ENCODE measurements around the gene FKBP2.
"Not testable (repeated sequence)": the region's sequence is repeated elsewhere in the genome, so short reads cannot be mapped to it uniquely, and the experiment has no call there.

Gene FKBP2

GRCh38 chr11:64234647-64235379 lies 6.1 kb upstream of the FKBP2 start:
- DNase-seq (ENCODE audit: low spot score), result no peak

GRCh38 chr11:64235437-64236161 lies 5.3 kb upstream of the FKBP2 start:
- DNase-seq (ENCODE audit: low spot score), result no peak

GRCh38 chr11:64237484-64237951 lies 3.4 kb upstream of the FKBP2 start:
- no peak for DNase-seq (ENCODE audit: low spot score)

- DNase-seq (ENCODE audit: low spot score), result no peak
These were observed 2.8 kb upstream of the FKBP2 start for GRCh38 chr11:64238076-64238475.

- DNase-seq (ENCODE audit: low spot score), result no peak
These were observed 1.9 kb upstream of the FKBP2 start for GRCh38 chr11:64238999-64239398.

- no peak for DNase-seq (ENCODE audit: low spot score)
These were observed 1.0 kb upstream of the FKBP2 start for GRCh38 chr11:64239662-64240434.

- DNase-seq (ENCODE audit: low spot score), result peak; percentile 100
These were observed 271 bp downstream of the FKBP2 start for GRCh38 chr11:64241241-64241490.

GRCh38 chr11:64241491-64242374 lies 838 bp downstream of the FKBP2 start:
- no peak for DNase-seq (ENCODE audit: low spot score)

GRCh38 chr11:64243236-64243854 lies 2.5 kb downstream of the FKBP2 start:
- DNase-seq (ENCODE audit: low spot score), result no peak

- DNase-seq (ENCODE audit: low spot score), result no peak
These were observed 3.2 kb downstream of the FKBP2 start for GRCh38 chr11:64244107-64244506.

- DNase-seq (ENCODE audit: low spot score), result no peak
These were observed 4.1 kb downstream of the FKBP2 start for GRCh38 chr11:64244966-64245365.

- DNase-seq (ENCODE audit: low spot score), result no peak
These were observed 4.5 kb downstream of the FKBP2 start for GRCh38 chr11:64245401-64245796.

- DNase-seq (ENCODE audit: low spot score), result peak; percentile 67
These were observed 5.1 kb downstream of the FKBP2 start for GRCh38 chr11:64245797-64246620.

GRCh38 chr11:64246621-64246870 lies 5.7 kb downstream of the FKBP2 start:
- DNase-seq (ENCODE audit: low spot score), result not testable (repeated sequence)

- DNase-seq (ENCODE audit: low spot score), result peak; percentile 86
These were observed 6.2 kb downstream of the FKBP2 start, which contains the start of gene PPP1R14B for GRCh38 chr11:64246871-64247728. Gene PPP1R14B (minus strand): TSS chr11:64246943. CDS start chr11:64246673, 270 bp downstream.

GRCh38 chr11:64247729-64248531 lies 7.0 kb downstream of the FKBP2 start:
- DNase-seq (ENCODE audit: low spot score), result no peak

GRCh38 chr11:64248578-64248977 lies 7.7 kb downstream of the FKBP2 start:
- no peak for DNase-seq (ENCODE audit: low spot score)

- DNase-seq (ENCODE audit: low spot score), result no peak
These were observed 8.1 kb downstream of the FKBP2 start for GRCh38 chr11:64249038-64249437.

Data from activated CD4-positive, alpha-beta T cell treated with anti-CD3 and anti-CD28 coated beads, Interleukin-2, Interleukin-4, amounts not matched to agents 100 ng/mL and 50 ng/mL, durations not matched to agents 16 hours and 8 hours (primary cell).